ENCODE measurements around the gene SLC25A21. TPM values are rescaled to one million over a fixed set of nuclear protein-coding genes. Genes with fewer than 3 reads are reported as not detected.

The SLC25A21 gene
- total and polyA plus RNA-seq, 8 donors = 0.37 to 0.92 (median 0.60) TPM

DNA sequence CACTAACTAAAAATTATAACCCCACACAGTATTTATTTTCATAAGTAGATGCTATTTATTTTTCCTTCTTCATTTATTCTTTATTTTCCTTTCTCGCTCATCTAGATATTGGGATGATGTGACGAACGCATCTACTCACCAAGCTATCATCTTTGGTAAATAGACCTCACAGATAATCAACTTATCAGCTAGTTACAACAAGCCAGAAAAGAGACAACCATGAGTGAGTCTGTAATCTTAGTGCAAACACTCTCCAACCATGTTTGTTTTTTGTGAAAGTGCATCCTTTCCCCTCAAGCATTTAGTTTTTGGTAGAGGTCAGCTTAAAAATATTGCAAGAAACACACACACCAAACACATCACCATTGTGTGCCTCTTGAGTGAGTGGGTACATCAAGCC lies 84.9 kb downstream of the SLC25A21 start:
- FAIRE-seq (no peak), ATAC-seq (no peak), DNase-seq (no peak)
- Histone ChIP-seq H3K4me3 (no peak overlapping the region), H3K36me3 (no peaks in the 10 kb centered on the region), H3K4me1 (peaks cover 0 to 9% (median 5%) of the 10 kb centered on the region in 3 donors), H3K27me3 (no peaks in the 10 kb centered on the region), H3K9me3 (no peaks in the 10 kb centered on the region), H3K27ac (no peak overlapping the region)
- TF ChIP-seq, protein P1, sequence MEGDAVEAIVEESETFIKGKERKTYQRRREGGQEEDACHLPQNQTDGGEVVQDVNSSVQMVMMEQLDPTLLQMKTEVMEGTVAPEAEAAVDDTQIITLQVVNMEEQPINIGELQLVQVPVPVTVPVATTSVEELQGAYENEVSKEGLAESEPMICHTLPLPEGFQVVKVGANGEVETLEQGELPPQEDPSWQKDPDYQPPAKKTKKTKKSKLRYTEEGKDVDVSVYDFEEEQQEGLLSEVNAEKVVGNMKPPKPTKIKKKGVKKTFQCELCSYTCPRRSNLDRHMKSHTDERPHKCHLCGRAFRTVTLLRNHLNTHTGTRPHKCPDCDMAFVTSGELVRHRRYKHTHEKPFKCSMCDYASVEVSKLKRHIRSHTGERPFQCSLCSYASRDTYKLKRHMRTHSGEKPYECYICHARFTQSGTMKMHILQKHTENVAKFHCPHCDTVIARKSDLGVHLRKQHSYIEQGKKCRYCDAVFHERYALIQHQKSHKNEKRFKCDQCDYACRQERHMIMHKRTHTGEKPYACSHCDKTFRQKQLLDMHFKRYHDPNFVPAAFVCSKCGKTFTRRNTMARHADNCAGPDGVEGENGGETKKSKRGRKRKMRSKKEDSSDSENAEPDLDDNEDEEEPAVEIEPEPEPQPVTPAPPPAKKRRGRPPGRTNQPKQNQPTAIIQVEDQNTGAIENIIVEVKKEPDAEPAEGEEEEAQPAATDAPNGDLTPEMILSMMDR (IDR thresholded peaks at IDR 0.05) = no peak
- intact Hi-C loops (cut with DNase I) = no loop called here
- WGBS, 2 donors = 66 to 75% methylated on average over 3 of the region's 3 CpGs

DNA sequence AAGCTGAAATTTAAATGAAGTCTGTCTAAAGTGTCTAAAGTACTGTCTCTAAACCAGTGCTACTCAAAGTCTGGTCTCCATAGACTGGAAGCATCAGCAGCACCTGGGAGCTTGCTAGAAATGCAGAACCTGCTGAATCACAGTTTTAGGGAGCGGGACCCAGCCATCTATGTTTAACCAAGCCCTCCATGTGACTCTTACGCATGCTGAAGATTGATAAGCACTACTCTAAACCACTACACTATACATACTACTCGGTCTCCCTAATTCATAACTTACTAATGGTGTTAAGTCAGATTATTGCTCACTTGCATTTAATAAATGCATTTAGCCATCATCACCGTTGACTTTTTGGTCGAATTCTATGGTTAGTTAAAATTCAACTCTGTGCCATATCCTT lies 88.8 kb downstream of the SLC25A21 start:
- ATAC-seq = no peak
- peaks cover 0 to 9% (median 0%) of the 10 kb centered on the region in 3 donors for H3K4me1 ChIP-seq
- H3K36me3 ChIP-seq = no peaks in the 10 kb centered on the region
- no peak overlapping the region for H3K4me3 ChIP-seq
- no peaks in the 10 kb centered on the region for H3K27me3 ChIP-seq
- H3K9me3 ChIP-seq = no peaks in the 10 kb centered on the region
- H3K27ac ChIP-seq = no peak overlapping the region
- 46 to 55% methylated on average over 5 of the region's 5 CpGs for WGBS, 2 donors
- TF ChIP-seq, protein P1 (IDR thresholded peaks at IDR 0.05) = no peak
- FAIRE-seq = no peak
- intact Hi-C loops (cut with DNase I) = no loop called here
- no peak for DNase-seq

DNA sequence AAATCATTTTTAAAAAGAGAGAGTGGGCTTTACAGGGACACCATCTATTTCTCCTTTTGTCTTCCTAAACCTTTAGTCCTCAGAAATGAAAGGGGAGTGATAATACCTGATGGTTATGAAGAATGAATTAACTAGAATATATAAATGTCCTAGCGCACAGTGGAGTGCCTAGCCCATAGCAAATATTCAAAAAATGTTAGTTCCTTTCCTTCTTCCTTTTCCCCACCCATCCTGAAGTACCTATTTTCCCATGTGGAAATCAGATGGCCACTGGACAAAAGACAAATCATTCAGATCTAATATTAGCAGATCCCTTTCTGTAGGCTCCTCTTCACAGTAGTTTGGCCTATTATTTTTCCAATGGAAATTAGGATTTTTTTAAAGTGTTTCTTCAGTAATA lies 90.0 kb downstream of the SLC25A21 start:
- ATAC-seq (no peak), DNase-seq (no peak), FAIRE-seq (no peak)
- H3K4me1 ChIP-seq = peaks cover 0 to 2% (median 0%) of the 10 kb centered on the region in 3 donors
- no peaks in the 10 kb centered on the region for H3K9me3 ChIP-seq
- intact Hi-C loops (cut with DNase I) = no loop called here
- WGBS, 2 donors = 0% methylated on average over 1 of the region's 1 CpG
- no peak overlapping the region for H3K27ac ChIP-seq
- no peak overlapping the region for H3K4me3 ChIP-seq
- TF ChIP-seq, protein P1 (IDR thresholded peaks at IDR 0.05) = no peak
- H3K27me3 ChIP-seq = no peaks in the 10 kb centered on the region
- H3K36me3 ChIP-seq = no peaks in the 10 kb centered on the region

DNA sequence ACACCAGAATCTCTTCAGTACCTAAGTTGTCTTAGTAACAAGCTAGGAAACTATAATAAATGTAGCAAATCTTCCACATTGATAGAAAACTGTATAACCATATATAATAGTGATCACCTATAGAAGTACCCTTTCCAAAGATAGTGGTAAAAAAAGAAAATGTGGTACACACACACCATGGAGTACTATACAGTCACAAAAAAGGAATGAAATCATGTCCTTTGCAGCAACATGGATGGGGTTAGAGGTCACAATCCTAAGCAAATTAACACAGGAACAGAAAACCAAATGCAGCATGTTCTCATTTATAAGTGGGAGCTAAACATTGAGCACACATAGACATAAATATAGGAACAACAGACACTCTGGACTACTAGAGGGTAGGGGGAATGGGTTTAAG lies 90.5 kb downstream of the SLC25A21 start:
- FAIRE-seq = no peak
- TF ChIP-seq, protein P1 (IDR thresholded peaks at IDR 0.05) = no peak

DNA sequence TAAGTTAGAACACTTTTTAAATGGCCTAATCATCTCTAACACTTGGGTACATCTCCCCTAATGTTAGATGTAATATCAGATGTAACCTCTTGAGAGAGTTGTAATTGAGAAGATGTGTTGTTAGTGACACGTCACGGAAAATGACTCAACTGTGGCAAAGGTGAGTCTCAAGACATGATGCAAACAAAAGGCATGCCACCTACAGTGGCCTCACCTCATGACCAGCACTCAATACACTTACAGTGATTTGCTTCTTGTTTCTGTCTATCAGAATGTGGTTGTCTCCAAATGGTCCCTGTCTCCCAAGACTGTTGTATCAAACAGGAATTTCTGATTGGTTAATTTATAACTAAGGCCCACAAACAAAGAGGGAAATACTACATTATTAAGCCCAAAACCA lies 91.2 kb downstream of the SLC25A21 start:
- DNase-seq (no peak), FAIRE-seq (no peak), ATAC-seq (no peak)
- TF ChIP-seq, protein P1 (IDR thresholded peaks at IDR 0.05) = no peak
- H3K4me3 ChIP-seq = no peak overlapping the region
- H3K36me3 ChIP-seq = no peaks in the 10 kb centered on the region
- WGBS, 2 donors = 92 to 95% methylated on average over 2 of the region's 2 CpGs
- no peaks in the 10 kb centered on the region for H3K9me3 ChIP-seq
- H3K27ac ChIP-seq = no peak overlapping the region
- no peaks in the 10 kb centered on the region for H3K27me3 ChIP-seq
- intact Hi-C loops (cut with DNase I) = no loop called here
- H3K4me1 ChIP-seq = no peaks in the 10 kb centered on the region

More for the DNA sequence above, 90.5 kb downstream of the SLC25A21 start:
- no peak for DNase-seq
- Histone ChIP-seq H3K4me1 (no peaks in the 10 kb centered on the region), H3K9me3 (no peaks in the 10 kb centered on the region), H3K36me3 (no peaks in the 10 kb centered on the region), H3K4me3 (no peak overlapping the region), H3K27me3 (no peaks in the 10 kb centered on the region), H3K27ac (no peak overlapping the region)
- intact Hi-C loops (cut with DNase I) = no loop called here
- no peak for ATAC-seq

Data from pancreas (tissue), 10 donors.